Endothelial cell of umbilical vein (primary cell): Measurements from ENCODE around the gene LAMA5. TPM values are rescaled to one million over a fixed set of nuclear protein-coding genes. Genes with fewer than 3 reads are reported as not detected.

Source experiments
- BruUV-seq: library from RNA; stranded (reverse); fragments of 400-500 nt; replicated peaks from 2 replicates; lab custom pipeline; 2021; lab: Mats Ljungman, UMichigan
- CTCF ChIA-PET: fragments of 300-600, 350-600 bp; sonication (Branson Sonifier 250); formaldehyde crosslinking; loops from one replicate; lab custom pipeline; 2021; ENCODE audit warnings: antibody characterized with exemption, inconsistent platforms; lab: Charles Lee
- POLR2A ChIA-PET: fragments of 300-600, 350-600 bp; sonication (Branson Sonifier 250); formaldehyde crosslinking; loops from one replicate; lab custom pipeline; 2021; ENCODE audit warnings: antibody characterized with exemption, inconsistent platforms; lab: Charles Lee
- DNase-seq: peaks from one replicate; pipeline ENCODE4 v3.0.0-alpha.2; 2011; ENCODE audit warnings: low read depth, low spot score
- FAIRE-seq: peaks from 2 replicates; lab custom pipeline; 2011; peaks lifted over from hg19 to GRCh38; lab: Jason Lieb, UNC
- H2AFZ ChIP-seq: 2 replicates; pipeline ENCODE4 v1.6.0; 2012; ENCODE audit warnings: low read depth, low read length, control low read depth, inconsistent platforms
- H3K27ac ChIP-seq: 2 replicates; pipeline ENCODE4 v1.5.1; 2011; ENCODE audit warnings: low read depth, mild to moderate bottlenecking, control low read depth, low read length, moderate library complexity; ENCODE audit not compliant: insufficient read depth
- H3K27me3 ChIP-seq, 2 experiments: 2 replicates each; pipeline versions ENCODE4 v1.6.0 to v1.6.1; 2011; ENCODE audit warnings: low read length in 2 of 2, mixed read lengths in 1 of 2; ENCODE audit not compliant: control insufficient read depth in 2 of 2, insufficient read depth in 2 of 2
- H3K36me3 ChIP-seq, 2 experiments: 2 replicates in 1 of 2; 3 replicates in 1 of 2; pipeline ENCODE4 v1.5.1; 2011; ENCODE audit warnings: low read length in 2 of 2, mild to moderate bottlenecking in 1 of 2, moderate library complexity in 1 of 2; ENCODE audit not compliant: control insufficient read depth in 2 of 2, insufficient read depth in 2 of 2; ENCODE audit errors: extremely low read depth in 1 of 2
- H3K4me1 ChIP-seq: 3 replicates; pipeline ENCODE4 v1.5.1; 2011; ENCODE audit warnings: mild to moderate bottlenecking, low read length; ENCODE audit not compliant: control insufficient read depth, insufficient read depth; ENCODE audit errors: extremely low read depth
- H3K4me2 ChIP-seq: 2 replicates; pipeline ENCODE4 v1.6.1; 2011; ENCODE audit warnings: low read length, control low read depth, mixed read lengths; ENCODE audit not compliant: insufficient read depth
- H3K4me3 ChIP-seq, 3 experiments: fragments of 200-600 bp in 1 of 3; sonication (generic), shearing (Covaris generic) in 1 of 3; replicated peaks in 1 of 3; 2 replicates each; pipeline ENCODE4 v1.5.1; 2011 to 2016; ENCODE audit warnings: control low read depth in 3 of 3, low read length in 3 of 3, mild to moderate bottlenecking in 2 of 3, inconsistent platforms in 1 of 3, low read depth in 1 of 3, moderate library complexity in 1 of 3; ENCODE audit not compliant: insufficient read depth in 1 of 3
- H3K79me2 ChIP-seq: 2 replicates; pipeline ENCODE4 v1.6.0; 2012; ENCODE audit warnings: low read length, inconsistent platforms; ENCODE audit not compliant: control insufficient read depth, insufficient read depth
- H3K9ac ChIP-seq: replicated peaks from 2 replicates; pipeline ENCODE3; 2011; ENCODE audit warnings: low read length, control low read depth; ENCODE audit not compliant: insufficient read depth; ENCODE audit errors: extremely low read depth
- H3K9me1 ChIP-seq: replicated peaks from 3 replicates; pipeline ENCODE4 v1.6.0; 2011; ENCODE audit warnings: mild to moderate bottlenecking, low read length; ENCODE audit not compliant: control insufficient read depth, insufficient read depth; ENCODE audit errors: extremely low read depth
- H3K9me3 ChIP-seq: replicated peaks from 2 replicates; pipeline ENCODE4 v1.5.1; 2012; ENCODE audit warnings: low read length, inconsistent platforms; ENCODE audit not compliant: control insufficient read depth, insufficient read depth
- H4K20me1 ChIP-seq: replicated peaks from 2 replicates; pipeline ENCODE3; 2011; ENCODE audit warnings: mild to moderate bottlenecking, low read length; ENCODE audit not compliant: control insufficient read depth, insufficient read depth; ENCODE audit errors: extremely low read depth
- EZH2 ChIP-seq: IDR thresholded peaks from 2 replicates; pipeline ENCODE4 v1.6.1; 2012; ENCODE audit warnings: borderline replicate concordance, low read depth, mild to moderate bottlenecking, moderate library complexity, low read length, inconsistent platforms; ENCODE audit not compliant: severe bottlenecking
- FOS ChIP-seq: IDR thresholded peaks from 2 replicates; pipeline ENCODE4 v1.6.1; 2011; ENCODE audit warnings: mild to moderate bottlenecking, low read length, moderate library complexity, borderline replicate concordance; ENCODE audit not compliant: insufficient read depth
- GATA2 ChIP-seq: IDR thresholded peaks from 2 replicates; pipeline ENCODE4 v1.7.0; 2011; ENCODE audit warnings: low read depth, mild to moderate bottlenecking, moderate library complexity, mixed read lengths, low read length; ENCODE audit not compliant: insufficient read length, insufficient read depth
- JUN ChIP-seq: IDR thresholded peaks from 2 replicates; pipeline ENCODE4 v1.6.1; 2011; ENCODE audit warnings: borderline replicate concordance, low read depth; ENCODE audit not compliant: insufficient read length, insufficient read depth
- MYC ChIP-seq: IDR thresholded peaks from one replicate; pipeline ENCODE4 v1.6.1; 2011; ENCODE audit warnings: mild to moderate bottlenecking, low read depth, low read length
- POLR2AphosphoS5 ChIP-seq: IDR thresholded peaks from 2 replicates; pipeline ENCODE4 v1.6.1; 2012; ENCODE audit warnings: low read depth, mild to moderate bottlenecking, control low read depth, low read length, moderate library complexity; ENCODE audit not compliant: insufficient read depth
- dilution Hi-C: fragments of 300-500 bp; cut with MboI; formaldehyde crosslinking; loops from one replicate; pipeline ENCODE4 v1.15.0; 2019; ENCODE audit warnings: low sequenced_read_pairs; ENCODE audit not compliant: extremely low pct_ligation_motif_present
- intact Hi-C: fragments of 100-400 bp; cut with micrococcal nuclease; formaldehyde crosslinking; loops from one replicate; pipeline ENCODE4 v1.10.0; 2022
- polyA plus RNA-seq, 4 experiments: library from polyadenylated mRNA; depleted of rRNA in 3 of 4; stranded (reverse) in 3 of 4; unstranded in 1 of 4; fragments of >200 nt; gene quantifications; 2 replicates each; pipeline versions ENCODE4 v1.2.1 to v1.2.3, GENCODE V29; 2011 to 2012; ENCODE audit warnings: missing spikeins in 1 of 4
- total RNA-seq: library from RNA; stranded (reverse); gene quantifications from 2 replicates; pipeline ENCODE4 v1.2.3, GENCODE V29; 2021
- TF ChIP-seq, protein P1 (sequence below): IDR thresholded peaks from 2 replicates; pipeline ENCODE4 v1.6.1; 2011; ENCODE audit not compliant: insufficient read depth, insufficient read length
- TF ChIP-seq, protein P2 (sequence below), 2 donors: IDR thresholded peaks; 1 replicate in 1 of 2; 2 replicates in 1 of 2; pipeline ENCODE4 v1.5.1; 2011; ENCODE audit warnings: low read length in 2 of 2, mild to moderate bottlenecking in 2 of 2, moderate library complexity in 2 of 2, control low read depth in 1 of 2, inconsistent platforms in 1 of 2, low read depth in 1 of 2; ENCODE audit not compliant: insufficient read depth in 1 of 2; ENCODE audit errors: extremely low read depth in 1 of 2

LAMA5 gene
- total and polyA plus RNA-seq, 2 donors (not counting 3 experiments of a cell fraction or from before 2014, with no cell fraction given), result 24.0 to 145 TPM

DNA sequence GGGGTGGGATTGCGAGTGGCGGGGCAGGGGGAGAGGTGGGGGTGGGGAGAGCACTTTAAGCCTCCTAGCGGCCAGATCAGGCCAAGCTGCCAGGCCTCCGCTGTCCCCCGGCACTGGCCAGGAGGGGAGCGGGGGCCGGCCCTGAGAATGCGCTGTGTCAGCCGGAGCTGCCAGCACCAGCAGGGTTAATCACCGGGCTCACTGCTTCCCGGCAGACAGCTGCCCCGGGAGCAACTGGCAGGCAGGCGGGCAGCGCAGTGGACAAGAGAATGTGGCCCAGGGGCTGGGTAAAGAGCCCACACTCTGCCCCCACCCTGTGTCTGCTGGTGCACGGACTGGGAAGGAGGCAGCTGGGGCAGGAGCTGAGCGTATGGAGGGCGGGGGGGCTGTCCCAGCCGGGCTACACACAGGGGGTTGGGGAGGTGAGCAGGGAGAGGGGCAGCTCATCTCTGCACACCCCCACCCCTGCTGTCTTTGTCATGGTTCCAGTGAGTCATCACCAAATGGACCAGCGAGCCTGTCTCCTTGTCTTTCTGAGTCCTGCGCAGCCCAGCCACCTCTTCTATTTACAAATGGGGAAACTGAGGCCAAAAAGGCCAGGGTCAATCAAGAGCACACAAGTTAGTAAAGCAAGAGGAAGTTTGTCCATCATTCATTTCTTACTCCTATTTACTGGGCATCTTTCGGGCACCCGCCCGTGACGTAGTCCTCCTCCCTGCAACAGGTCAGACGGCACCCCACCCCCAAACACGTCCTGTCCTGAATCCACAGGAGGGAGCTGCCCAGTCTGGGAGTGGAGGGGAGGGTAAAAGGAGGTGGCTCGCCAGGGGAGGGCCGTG lies 2.1 kb upstream of the LAMA5 start:
- Histone ChIP-seq H3K4me3 (no peak overlapping the region), H3K9me1 (no peaks in the 10 kb centered on the region), H3K4me1 (peaks cover 33% of the 10 kb centered on the region), H3K4me2 (no peak overlapping the region), H2AFZ (peak overlapping the region; percentile 26), H3K79me2 (peaks cover 25% of the 10 kb centered on the region), H4K20me1 (no peaks in the 10 kb centered on the region), H3K27ac (no peak overlapping the region), H3K27me3 (no peaks in the 10 kb centered on the region), H3K36me3 (no peaks in the 10 kb centered on the region), H3K9ac (no peak overlapping the region), H3K9me3 (no peaks in the 10 kb centered on the region)
- intact Hi-C loops (loop anchor here (1.0 kb wide), 2 partner anchors 11 to 12 kb away; no protein-coding TSS in a partner anchor), dilution Hi-C loops (no loop called here)
- BruUV-seq, result no TSS peak
- peak; percentile 73 for FAIRE-seq
- TF ChIP-seq POLR2AphosphoS5 (peak; percentile 18), EZH2 (no peak), MYC (no peak), FOS (no peak), JUN (no peak), GATA2 (no peak)
- TF ChIP-seq, protein P1, sequence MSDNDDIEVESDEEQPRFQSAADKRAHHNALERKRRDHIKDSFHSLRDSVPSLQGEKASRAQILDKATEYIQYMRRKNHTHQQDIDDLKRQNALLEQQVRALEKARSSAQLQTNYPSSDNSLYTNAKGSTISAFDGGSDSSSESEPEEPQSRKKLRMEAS, result peak; percentile 4
- TF ChIP-seq, protein P2, sequence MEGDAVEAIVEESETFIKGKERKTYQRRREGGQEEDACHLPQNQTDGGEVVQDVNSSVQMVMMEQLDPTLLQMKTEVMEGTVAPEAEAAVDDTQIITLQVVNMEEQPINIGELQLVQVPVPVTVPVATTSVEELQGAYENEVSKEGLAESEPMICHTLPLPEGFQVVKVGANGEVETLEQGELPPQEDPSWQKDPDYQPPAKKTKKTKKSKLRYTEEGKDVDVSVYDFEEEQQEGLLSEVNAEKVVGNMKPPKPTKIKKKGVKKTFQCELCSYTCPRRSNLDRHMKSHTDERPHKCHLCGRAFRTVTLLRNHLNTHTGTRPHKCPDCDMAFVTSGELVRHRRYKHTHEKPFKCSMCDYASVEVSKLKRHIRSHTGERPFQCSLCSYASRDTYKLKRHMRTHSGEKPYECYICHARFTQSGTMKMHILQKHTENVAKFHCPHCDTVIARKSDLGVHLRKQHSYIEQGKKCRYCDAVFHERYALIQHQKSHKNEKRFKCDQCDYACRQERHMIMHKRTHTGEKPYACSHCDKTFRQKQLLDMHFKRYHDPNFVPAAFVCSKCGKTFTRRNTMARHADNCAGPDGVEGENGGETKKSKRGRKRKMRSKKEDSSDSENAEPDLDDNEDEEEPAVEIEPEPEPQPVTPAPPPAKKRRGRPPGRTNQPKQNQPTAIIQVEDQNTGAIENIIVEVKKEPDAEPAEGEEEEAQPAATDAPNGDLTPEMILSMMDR (IDR thresholded peaks at IDR 0.05; ENCODE audit: extremely low read depth in 1 of 2, insufficient read depth in 1 of 2, low read depth in 1 of 2, low read length in 2 of 2), result peak; percentile 31 to 62
- peak; percentile 50 for DNase-seq
- POLR2A ChIA-PET, result interaction anchor here (1.0 kb wide), 1 partner anchor 18 kb away, joined by 6 read pairs; the partner anchor contains the start of gene RPS21
- CTCF ChIA-PET, result interaction anchor here (0.8 to 9.9 kb wide), 8 partner anchors 10 to 67 kb away, joined by 5 to 179 read pairs (median 10); partner anchors contain the start of genes ADRM1 and RPS21
